ENCODE results near the gene GDPGP1.

GRCh38 chr15:90209591-90209990 lies 24.4 kb upstream of the GDPGP1 start:
- no peak for TF ChIP-seq CTCF (conservative IDR thresholded peaks at IDR 0.05; ENCODE audit: low read length)
- no peak for TF ChIP-seq EZH2phosphoT487 (IDR thresholded peaks at IDR 0.05; ENCODE audit: borderline replicate concordance, low read depth, low read length)
